ENCODE data around the gene GRHL1. TPM values are rescaled to one million over a fixed set of nuclear protein-coding genes. Genes with fewer than 3 reads are reported as not detected.

Gene GRHL1
- total RNA-seq, 1 donor, result 0.36 TPM

DNA sequence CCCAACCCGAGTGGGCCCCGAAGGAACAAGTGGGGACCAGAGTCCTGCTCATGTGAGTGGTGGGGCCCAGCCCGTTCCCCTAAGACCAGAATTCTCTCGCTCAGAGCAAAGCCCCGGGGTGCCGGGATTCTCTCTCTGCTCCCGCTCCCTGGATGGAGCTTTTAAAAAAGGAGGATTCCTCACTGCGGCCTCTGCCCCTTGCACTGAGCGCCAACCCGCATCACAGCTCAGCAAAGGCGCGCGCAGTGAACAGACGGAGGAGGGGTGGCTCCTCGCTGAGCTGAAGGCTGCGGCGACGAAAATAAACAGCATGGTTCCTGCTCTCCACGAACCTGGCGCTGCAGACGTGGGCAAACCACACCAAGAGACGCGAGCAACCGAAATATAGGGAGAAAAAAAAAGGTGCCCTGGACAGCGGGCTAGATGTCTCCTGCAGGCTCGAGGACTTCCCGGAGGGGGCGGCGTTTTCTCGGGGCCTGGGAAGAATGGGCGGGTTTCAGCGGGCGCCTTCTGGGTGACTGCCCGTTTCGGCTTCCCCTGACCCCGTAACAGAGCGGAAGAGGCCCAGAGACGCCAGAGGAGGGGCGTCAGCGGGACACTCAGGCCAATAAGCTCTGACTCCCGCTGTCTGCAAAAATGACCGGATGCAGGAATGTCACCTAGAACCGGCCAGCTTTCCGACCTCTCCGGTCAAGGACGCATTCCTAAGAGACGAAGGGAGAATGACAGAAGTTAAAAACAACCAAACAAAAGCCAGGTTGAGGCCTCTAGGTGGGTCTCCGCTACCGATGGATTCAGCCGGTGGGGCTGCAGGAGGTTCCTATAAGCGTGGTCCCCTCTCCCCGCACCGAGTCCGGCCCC lies 91.0 kb downstream of the GRHL1 start:
- peak overlapping the region; percentile 80 for H3K4me2 ChIP-seq (ENCODE audit: insufficient read depth, low read length)
- peaks cover 4% of the 10 kb centered on the region for H4K20me1 ChIP-seq (ENCODE audit: insufficient read depth, low read length)
- DNase-seq (ENCODE audit: insufficient read length, low spot score, missing footprints), result peak; percentile 92
- peak overlapping the region; percentile 84 for H2AFZ ChIP-seq (ENCODE audit: low read length)
- no peaks in the 10 kb centered on the region for H3K27me3 ChIP-seq (ENCODE audit: insufficient read depth, low read length)
- peaks cover 4% of the 10 kb centered on the region for H3K79me2 ChIP-seq (ENCODE audit: insufficient read depth, low read length)
- TF ChIP-seq, protein P1, sequence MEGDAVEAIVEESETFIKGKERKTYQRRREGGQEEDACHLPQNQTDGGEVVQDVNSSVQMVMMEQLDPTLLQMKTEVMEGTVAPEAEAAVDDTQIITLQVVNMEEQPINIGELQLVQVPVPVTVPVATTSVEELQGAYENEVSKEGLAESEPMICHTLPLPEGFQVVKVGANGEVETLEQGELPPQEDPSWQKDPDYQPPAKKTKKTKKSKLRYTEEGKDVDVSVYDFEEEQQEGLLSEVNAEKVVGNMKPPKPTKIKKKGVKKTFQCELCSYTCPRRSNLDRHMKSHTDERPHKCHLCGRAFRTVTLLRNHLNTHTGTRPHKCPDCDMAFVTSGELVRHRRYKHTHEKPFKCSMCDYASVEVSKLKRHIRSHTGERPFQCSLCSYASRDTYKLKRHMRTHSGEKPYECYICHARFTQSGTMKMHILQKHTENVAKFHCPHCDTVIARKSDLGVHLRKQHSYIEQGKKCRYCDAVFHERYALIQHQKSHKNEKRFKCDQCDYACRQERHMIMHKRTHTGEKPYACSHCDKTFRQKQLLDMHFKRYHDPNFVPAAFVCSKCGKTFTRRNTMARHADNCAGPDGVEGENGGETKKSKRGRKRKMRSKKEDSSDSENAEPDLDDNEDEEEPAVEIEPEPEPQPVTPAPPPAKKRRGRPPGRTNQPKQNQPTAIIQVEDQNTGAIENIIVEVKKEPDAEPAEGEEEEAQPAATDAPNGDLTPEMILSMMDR (IDR thresholded peaks at IDR 0.05; ENCODE audit: extremely low read depth, low read depth, low read length), result no peak
- no peaks in the 10 kb centered on the region for H3K9me3 ChIP-seq (ENCODE audit: low read depth, low read length)
- peak overlapping the region; percentile 65 for H3K4me3 ChIP-seq (ENCODE audit: insufficient read depth, low read length)
- peaks cover 16% of the 10 kb centered on the region for H3K4me1 ChIP-seq (ENCODE audit: insufficient read depth, low read length)
- H3K36me3 ChIP-seq (ENCODE audit: insufficient read depth, low read length), result no peaks in the 10 kb centered on the region
- peak overlapping the region; percentile 41 for H3K27ac ChIP-seq (ENCODE audit: low read depth, low read length)

DNA sequence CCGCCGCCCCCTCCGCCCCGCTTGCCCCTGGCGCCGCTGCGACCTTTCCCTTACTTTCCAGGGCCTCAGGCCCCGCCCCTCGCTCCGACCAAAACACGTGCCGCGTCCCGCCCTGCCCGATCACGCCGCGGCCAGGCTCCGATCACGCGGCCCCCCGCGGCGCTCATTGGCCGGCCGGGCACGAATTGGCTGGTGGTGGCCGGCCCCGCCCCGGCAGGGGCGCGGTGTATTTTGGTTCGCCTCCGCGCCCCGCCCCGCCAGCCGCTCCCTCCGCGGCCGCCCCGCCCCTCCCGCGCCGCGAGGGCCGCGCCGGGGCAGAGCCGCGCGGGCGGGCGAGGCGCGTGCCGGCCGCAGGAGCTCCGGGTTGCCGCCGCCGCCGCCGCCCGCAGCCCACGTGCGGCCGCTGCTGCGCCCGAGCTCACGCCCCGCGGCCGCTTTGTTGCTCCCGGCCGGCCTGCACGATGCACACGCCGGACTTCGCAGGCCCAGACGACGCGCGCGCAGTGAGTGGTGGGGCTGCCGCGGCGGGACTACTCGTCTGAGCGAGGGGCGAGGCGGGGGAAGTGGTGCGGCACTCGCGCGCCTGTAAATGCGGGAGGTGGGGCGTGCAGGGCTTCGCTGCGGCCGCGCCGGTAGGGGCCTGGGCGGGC lies 91.9 kb downstream of the GRHL1 start, which contains the start of gene KLF11:
KLF11 (plus strand) TSS at position 295 of the 650 bp plus-strand sequence; CDS start at position 462, 167 bp downstream.
- TF ChIP-seq, protein P1 (IDR thresholded peaks at IDR 0.05; ENCODE audit: extremely low read depth, low read depth, low read length), result no peak

DNA sequence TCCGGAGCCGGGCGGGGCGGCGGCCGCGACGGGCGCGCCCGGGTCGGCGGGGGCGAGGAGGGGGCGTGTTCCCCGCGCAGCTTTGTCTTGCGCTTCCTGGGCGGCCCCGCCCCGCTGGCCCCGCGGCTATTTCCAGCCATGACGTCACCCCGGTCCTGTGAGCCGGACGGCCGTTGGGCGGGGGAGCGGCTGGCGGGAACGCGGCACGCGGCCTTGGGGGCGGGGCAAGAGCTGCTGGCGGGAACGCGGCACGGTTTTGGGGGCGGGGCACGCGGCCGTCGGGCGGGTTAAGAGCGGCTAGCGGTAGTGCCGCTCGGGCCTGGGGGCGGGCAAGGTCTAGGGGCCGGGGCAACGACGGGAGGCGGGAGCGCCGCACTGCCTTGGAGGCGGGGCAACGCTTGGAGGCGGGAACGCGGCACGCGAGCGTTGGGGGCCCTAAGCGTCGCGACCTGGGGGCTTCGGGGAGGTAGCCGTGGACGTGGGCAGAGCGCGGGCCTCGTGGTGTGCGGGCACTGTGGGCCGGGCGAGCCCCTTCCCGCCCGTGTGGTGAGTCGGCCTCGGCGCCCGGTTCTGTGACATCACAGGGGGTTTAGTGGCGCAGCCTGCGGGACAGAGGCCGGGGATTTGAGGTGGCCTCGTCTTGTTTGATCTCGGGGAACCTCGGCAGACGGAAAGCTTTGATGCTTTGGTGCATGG lies 92.6 kb downstream of the GRHL1 start:
- H3K4me3 ChIP-seq (ENCODE audit: insufficient read depth, low read length), result peak overlapping the region; percentile 73
- peaks cover 10% of the 10 kb centered on the region for H3K36me3 ChIP-seq (ENCODE audit: insufficient read depth, low read length)
- peak overlapping the region; percentile 41 for H3K27ac ChIP-seq (ENCODE audit: low read depth, low read length)
- peaks cover 4% of the 10 kb centered on the region for H4K20me1 ChIP-seq (ENCODE audit: insufficient read depth, low read length)
- TF ChIP-seq, protein P1 (IDR thresholded peaks at IDR 0.05; ENCODE audit: extremely low read depth, low read depth, low read length), result no peak
- peak overlapping the region; percentile 56 for H2AFZ ChIP-seq (ENCODE audit: low read length)
- H3K79me2 ChIP-seq (ENCODE audit: insufficient read depth, low read length), result peaks cover 4% of the 10 kb centered on the region
- no peaks in the 10 kb centered on the region for H3K27me3 ChIP-seq (ENCODE audit: insufficient read depth, low read length)
- peak; percentile 100 for DNase-seq (ENCODE audit: insufficient read length, low spot score, missing footprints)
- H3K9me3 ChIP-seq (ENCODE audit: low read depth, low read length), result no peaks in the 10 kb centered on the region
- peaks cover 6% of the 10 kb centered on the region for H3K4me1 ChIP-seq (ENCODE audit: insufficient read depth, low read length)
- peak overlapping the region; percentile 74 for H3K4me2 ChIP-seq (ENCODE audit: insufficient read depth, low read length)

More for the DNA sequence above, 91.9 kb downstream of the GRHL1 start, which contains the start of gene KLF11:
- Histone ChIP-seq H3K36me3 (ENCODE audit: insufficient read depth, low read length) (peaks cover 6% of the 10 kb centered on the region), H2AFZ (ENCODE audit: low read length) (peak within 1 kb of the TSS; percentile 84), H3K79me2 (ENCODE audit: insufficient read depth, low read length) (peaks cover 4% of the 10 kb centered on the region), H3K4me1 (ENCODE audit: insufficient read depth, low read length) (peaks cover 13% of the 10 kb centered on the region), H4K20me1 (ENCODE audit: insufficient read depth, low read length) (peaks cover 4% of the 10 kb centered on the region), H3K9me3 (ENCODE audit: low read depth, low read length) (no peaks in the 10 kb centered on the region), H3K4me2 (ENCODE audit: insufficient read depth, low read length) (peak within 1 kb of the TSS; percentile 80), H3K4me3 (ENCODE audit: insufficient read depth, low read length) (peak within 1 kb of the TSS; percentile 73), H3K27ac (ENCODE audit: low read depth, low read length) (peak within 1 kb of the TSS; percentile 41), H3K27me3 (ENCODE audit: insufficient read depth, low read length) (no peaks in the 10 kb centered on the region)
- DNase-seq (ENCODE audit: insufficient read length, low spot score, missing footprints), result peak; percentile 100

All from osteoblast (primary cell).